ENCODE data around the gene ARHGEF1. TPM values are rescaled to one million over a fixed set of nuclear protein-coding genes. Genes with fewer than 3 reads are reported as not detected.
A peak's percentile ranks its signal among the peaks of the same experiment; 100 is the strongest.

ARHGEF1 gene
- total and polyA plus RNA-seq, 2 donors (not counting 1 experiment from before 2014, with no cell fraction given): 646 to 886 TPM

- H3K9ac ChIP-seq (ENCODE audit: low read length): no peak overlapping the region
- no peaks in the 10 kb centered on the region for H3K9me3 Mint-ChIP-seq (ENCODE audit: insufficient read depth)
- peak; percentile 52 for DNase-seq
- H3K4me1 Mint-ChIP-seq: peaks cover 39% of the 10 kb centered on the region
- H3K9me3 ChIP-seq (ENCODE audit: control extremely low read depth in 1 of 3, control insufficient read depth in 2 of 3, insufficient read depth in 1 of 3, low read length in 2 of 3): peaks cover 0 to 11% (median 0%) of the 10 kb centered on the region in 3 donors
- no peak for TF ChIP-seq CTCF (IDR thresholded peaks at IDR 0.05)
- TF ChIP-seq EZH2 (IDR thresholded peaks at IDR 0.05; ENCODE audit: borderline replicate concordance, insufficient read depth, low read depth, low read length, poor library complexity, severe bottlenecking): no peak
- 29% methylated on average over 26 of the region's 29 CpGs for WGBS (ENCODE audit: insufficient coverage)
- H3K27ac Mint-ChIP-seq: peak overlapping the region; percentile 42
- peaks cover 0 to 47% (median 34%) of the 10 kb centered on the region in 4 experiments for H3K27me3 ChIP-seq (replicated peaks in 1 of 4; ENCODE audit: control extremely low read depth in 1 of 4, control insufficient read depth in 3 of 4, insufficient read depth in 4 of 4, low read length in 3 of 4)
- ATAC-seq (ENCODE audit: low read depth): peak; percentile 21
- peaks cover 0 to 3% of the 10 kb centered on the region in 2 experiments for H3K36me3 ChIP-seq (replicated peaks in 1 of 2; ENCODE audit: control extremely low read depth in 1 of 2, control insufficient read depth in 1 of 2, extremely low read depth in 1 of 2, insufficient read depth in 2 of 2, low read length in 1 of 2)
- peak overlapping the region; percentile 58 for H3K4me2 ChIP-seq (replicated peaks; ENCODE audit: low read depth, low read length, poor library complexity, severe bottlenecking)
- H3K4me3 ChIP-seq (ENCODE audit: control extremely low read depth in 1 of 5, extremely low read depth in 1 of 5, insufficient read depth in 1 of 5, low read depth in 2 of 5, low read length in 4 of 5): no peak overlapping the region
- CTCF ChIA-PET: interaction anchor here (0.8 to 2.0 kb wide), 9 partner anchors 16 to 41 kb away, joined by 3 to 7 read pairs (median 4); no protein-coding TSS in a partner anchor
- peaks cover 44 to 46% of the 10 kb centered on the region in 2 donors for H3K4me1 ChIP-seq (ENCODE audit: control insufficient read depth in 2 of 2, insufficient read depth in 2 of 2, low read length in 2 of 2)
- peak overlapping the region; percentile 54 for H3K4me3 Mint-ChIP-seq
- no peaks in the 10 kb centered on the region for H3K79me2 ChIP-seq (ENCODE audit: control insufficient read depth, insufficient read depth, low read length)
- no peak overlapping the region for H2AFZ ChIP-seq (ENCODE audit: insufficient read depth, low read depth, low read length, poor library complexity, severe bottlenecking)
- POLR2A ChIA-PET: interaction anchor here (0.6 to 1.7 kb wide), 10 partner anchors 9 to 52 kb away, joined by 3 to 8 read pairs (median 4); partner anchors contain the start of genes ARHGEF1, CD79A and RPS19
- intact Hi-C loops (cut with micrococcal nuclease): no loop called here
- H4K20me1 ChIP-seq (ENCODE audit: control insufficient read depth, insufficient read depth, low read length, poor library complexity, severe bottlenecking): peaks cover 67% of the 10 kb centered on the region
- peaks cover 18% of the 10 kb centered on the region for H3K27me3 Mint-ChIP-seq
- H3K27ac ChIP-seq (ENCODE audit: low read length in 2 of 2): no peak overlapping the region
These were observed 29.1 kb downstream of the ARHGEF1 start for GRCh38 chr19:41911889-41912731.
